NCI-H748 treated with DMSO at 0.1 percent for 48 hours (cell line): ENCODE data around the gene LYRM7.
"Not testable (repeated sequence)": the region's sequence is repeated elsewhere in the genome, so short reads cannot be mapped to it uniquely, and the experiment has no call there.

Experiments
- DNase-seq: peaks from one replicate; lab custom pipeline; 2025; lab: John Stamatoyannopoulos, UW

Gene LYRM7

GRCh38 chr5:131221008-131221703 is 50.4 kb downstream of the LYRM7 start:
- no peak for DNase-seq

DNA sequence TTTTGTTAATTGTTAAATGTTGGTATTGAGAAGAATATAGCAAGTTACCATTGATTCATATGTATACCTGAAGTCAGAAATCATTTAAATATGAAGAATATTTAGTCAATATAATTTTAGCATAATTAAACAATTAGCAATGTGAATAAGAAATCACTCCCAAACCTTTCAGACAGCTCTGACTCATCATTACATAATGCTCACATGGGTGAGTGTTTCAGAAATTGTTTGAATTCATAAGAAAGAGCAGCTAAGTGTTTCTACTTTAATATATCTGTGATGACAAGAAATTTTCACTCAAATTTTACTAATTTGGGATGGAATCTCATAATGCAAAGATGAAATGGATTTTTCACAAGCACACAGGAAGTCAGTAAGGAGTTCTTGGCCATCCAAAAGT is 51.1 kb downstream of the LYRM7 start:
- DNase-seq: no peak

GRCh38 chr5:131222731-131223130 is 52.0 kb downstream of the LYRM7 start:
- DNase-seq: no peak

- DNase-seq: no peak
Observed at GRCh38 chr5:131223751-131224386, 53.1 kb downstream of the LYRM7 start.

DNA sequence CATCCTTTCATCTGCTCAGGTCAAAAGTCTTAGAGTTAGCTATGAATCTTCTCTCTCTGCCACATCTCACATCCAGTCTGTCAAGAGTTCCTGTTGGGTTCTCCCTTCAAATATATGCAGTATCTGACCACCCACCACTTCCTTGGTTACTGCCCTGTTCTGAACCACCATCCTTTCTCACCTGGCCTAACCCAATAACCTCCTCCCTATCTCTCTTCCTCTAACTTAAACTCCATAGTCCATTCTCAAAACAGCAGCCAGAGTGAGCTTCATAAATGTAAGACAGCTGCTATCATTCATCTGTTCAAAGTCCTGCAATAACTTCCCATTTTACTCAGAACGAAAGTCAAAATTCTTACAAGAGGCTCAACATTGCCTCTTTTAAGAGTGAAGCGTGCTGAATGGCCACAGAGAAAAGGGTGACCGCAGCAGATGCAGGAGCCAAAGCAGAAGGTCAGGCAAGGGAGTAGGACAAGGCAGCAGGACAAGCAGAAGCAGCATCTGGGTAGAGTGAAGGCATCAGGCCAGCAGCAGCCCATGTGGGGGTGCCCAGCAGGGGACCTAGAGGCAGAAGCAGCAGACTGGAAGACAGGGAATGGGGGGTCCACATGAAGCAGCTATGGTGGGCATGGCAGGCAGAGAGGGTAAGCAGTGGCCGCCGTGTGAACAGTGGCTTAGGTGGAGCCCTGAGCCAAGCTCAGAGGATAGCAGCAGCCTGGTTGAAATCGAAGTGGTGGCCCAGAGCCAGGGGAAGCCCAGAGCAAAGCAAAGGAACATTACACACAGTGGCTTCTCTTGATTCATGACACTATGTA is 53.9 kb downstream of the LYRM7 start:
- no peak for DNase-seq

- DNase-seq: no peak
Observed at GRCh38 chr5:131225282-131225974, 54.7 kb downstream of the LYRM7 start.

GRCh38 chr5:131226899-131227298 is 56.2 kb downstream of the LYRM7 start:
- no peak for DNase-seq

- DNase-seq: no peak
Observed at GRCh38 chr5:131228646-131229045, 57.9 kb downstream of the LYRM7 start.

GRCh38 chr5:131229623-131230022 is 58.9 kb downstream of the LYRM7 start:
- no peak for DNase-seq

DNA sequence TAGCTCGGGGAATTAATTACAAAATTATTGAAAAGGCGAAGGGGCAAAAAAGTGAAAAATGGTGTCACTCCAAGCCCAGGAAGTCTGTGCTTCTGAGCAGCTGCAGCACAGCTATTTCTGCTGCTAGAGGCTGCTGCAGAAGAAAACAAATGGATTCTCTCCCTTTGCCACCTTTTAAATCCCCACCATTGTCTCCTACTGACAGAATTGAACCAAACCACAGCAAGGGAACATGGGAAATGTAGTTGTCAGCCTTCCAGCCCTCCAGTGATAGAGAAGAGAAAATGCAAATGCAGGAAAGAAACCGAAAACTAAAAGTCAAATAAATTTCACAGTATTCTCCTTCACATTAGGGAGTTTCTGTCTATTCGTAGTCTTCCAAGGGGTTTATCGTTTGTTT is 59.7 kb downstream of the LYRM7 start:
- DNase-seq: no peak

DNA sequence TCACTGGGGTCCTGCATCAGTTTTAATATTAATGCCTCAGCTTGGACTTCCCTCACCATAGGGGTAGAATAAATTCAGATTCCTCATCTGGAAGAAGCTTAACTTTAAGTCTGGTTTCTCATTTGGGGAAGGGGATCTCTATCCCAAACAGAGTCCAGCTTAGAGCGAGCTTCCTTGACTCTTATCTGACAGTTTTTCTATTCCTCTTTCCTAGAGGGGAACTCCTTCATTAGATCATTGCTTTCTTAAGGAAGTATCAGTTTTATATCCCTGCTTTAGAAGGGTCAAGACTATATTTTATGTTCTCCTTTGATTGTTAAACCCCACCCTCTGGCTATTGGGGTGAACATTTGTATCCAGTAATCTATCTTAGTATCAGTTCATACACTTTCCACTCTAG is 68.9 kb downstream of the LYRM7 start:
- DNase-seq: no peak

DNA sequence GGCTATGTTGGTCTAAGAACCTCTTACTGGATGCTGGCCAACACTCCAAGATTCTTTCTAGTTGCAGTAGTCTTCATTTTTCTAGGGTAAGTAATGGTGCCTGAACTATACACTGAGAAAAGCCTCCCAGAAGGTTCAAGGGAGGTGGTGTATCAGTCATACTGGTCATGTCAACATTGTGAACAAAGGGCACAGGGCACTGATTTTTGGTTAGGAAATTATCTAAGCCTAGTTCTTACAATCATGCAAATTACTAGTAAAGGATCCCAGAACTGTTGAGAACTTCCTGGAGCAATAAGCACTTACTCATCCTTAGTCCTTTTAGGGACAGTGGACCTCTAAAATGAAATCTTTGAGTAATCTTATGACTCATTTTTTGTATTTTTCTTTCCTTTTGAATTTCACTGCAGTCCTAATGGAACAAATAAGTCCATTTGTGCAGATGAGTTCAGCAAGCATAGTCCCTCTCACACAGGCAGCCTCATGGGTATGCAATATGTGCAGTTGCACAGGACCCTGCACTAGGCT is 72.0 kb downstream of the LYRM7 start:
- no peak for DNase-seq

- DNase-seq: no peak
Observed at GRCh38 chr5:131245312-131245711, 74.6 kb downstream of the LYRM7 start.

- DNase-seq: no peak
Observed at GRCh38 chr5:131245948-131246347, 75.2 kb downstream of the LYRM7 start.

GRCh38 chr5:131246504-131246903 is 75.8 kb downstream of the LYRM7 start:
- no peak for DNase-seq

- DNase-seq: no peak
Observed at GRCh38 chr5:131250751-131251475, 80.2 kb downstream of the LYRM7 start.

- no peak for DNase-seq
Observed at GRCh38 chr5:131252824-131253171, 82.1 kb downstream of the LYRM7 start.

- DNase-seq: not testable (repeated sequence)
Observed at GRCh38 chr5:131254025-131254424, 83.3 kb downstream of the LYRM7 start.

DNA sequence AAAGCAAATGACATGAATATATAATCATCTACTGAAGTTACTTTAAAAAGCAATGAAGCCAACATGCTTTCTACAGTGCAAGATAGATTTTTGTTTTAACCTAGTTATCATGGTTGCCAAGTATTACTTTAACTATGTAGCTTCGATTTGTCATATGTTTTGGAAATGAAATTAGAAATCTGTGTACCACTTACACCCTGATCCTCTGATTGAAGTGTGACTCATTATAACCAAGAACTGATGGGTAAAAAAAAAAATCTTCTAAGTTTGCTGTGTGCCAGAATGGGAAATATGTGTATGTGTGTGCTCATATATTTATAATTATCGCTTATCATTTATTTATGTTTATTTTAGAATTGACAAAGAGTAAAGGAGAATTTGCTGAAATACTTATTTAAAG is 84.0 kb downstream of the LYRM7 start:
- DNase-seq: no peak
